HL-60/S4 (cell line): ENCODE data around the gene SLC16A1.
"Not testable (repeated sequence)": the region's sequence is repeated elsewhere in the genome, so short reads cannot be mapped to it uniquely, and the experiment has no call there.

ENCODE experiments used
- in situ Hi-C: fragments of 300-500 bp; cut with MboI; formaldehyde crosslinking; loops from 2 replicates; pipeline ENCODE4 v1.14.3; 2022; ENCODE audit warnings: low sequenced_read_pairs

Gene SLC16A1

GRCh38 chr1:112955773-112956543, at the start of gene SLC16A1:
Gene SLC16A1 (minus strand): TSS chr1:112956196. CDS start chr1:112929308, 26,888 bp downstream.
- in situ Hi-C loops = no loop called here

GRCh38 chr1:113003751-113004690, 48.0 kb upstream of the SLC16A1 start:
- in situ Hi-C loops = no loop called here

- in situ Hi-C loops = no loop called here
These were observed 46.3 kb upstream of the SLC16A1 start for GRCh38 chr1:113002297-113002696.

- in situ Hi-C loops = no loop called here
These were observed 42.7 kb upstream of the SLC16A1 start for GRCh38 chr1:112998592-112999235.

- in situ Hi-C loops = no loop called here
These were observed 41.8 kb upstream of the SLC16A1 start for GRCh38 chr1:112997781-112998180.

- in situ Hi-C loops = no loop called here
These were observed 39.9 kb upstream of the SLC16A1 start for GRCh38 chr1:112995890-112996289.

- in situ Hi-C loops = not testable (repeated sequence)
These were observed 39.0 kb upstream of the SLC16A1 start for GRCh38 chr1:112995021-112995420.

- in situ Hi-C loops = no loop called here
These were observed 36.8 kb upstream of the SLC16A1 start for GRCh38 chr1:112992780-112993179.

- in situ Hi-C loops = no loop called here
These were observed 35.6 kb upstream of the SLC16A1 start for GRCh38 chr1:112991402-112992120.

GRCh38 chr1:112990271-112990670, 34.3 kb upstream of the SLC16A1 start:
- in situ Hi-C loops = no loop called here

GRCh38 chr1:112988367-112988766, 32.4 kb upstream of the SLC16A1 start:
- in situ Hi-C loops = no loop called here

- in situ Hi-C loops = no loop called here
These were observed 29.1 kb upstream of the SLC16A1 start for GRCh38 chr1:112985123-112985522.

- in situ Hi-C loops = no loop called here
These were observed 27.6 kb upstream of the SLC16A1 start for GRCh38 chr1:112983537-112984131.

GRCh38 chr1:112982853-112983536, 27.0 kb upstream of the SLC16A1 start:
- in situ Hi-C loops = no loop called here

GRCh38 chr1:112982328-112982727, 26.3 kb upstream of the SLC16A1 start:
- in situ Hi-C loops = no loop called here

GRCh38 chr1:112981834-112982233, 25.8 kb upstream of the SLC16A1 start:
- in situ Hi-C loops = not testable (repeated sequence)

GRCh38 chr1:112981426-112981825, 25.4 kb upstream of the SLC16A1 start:
- in situ Hi-C loops = no loop called here

- in situ Hi-C loops = no loop called here
These were observed 19.3 kb upstream of the SLC16A1 start for GRCh38 chr1:112975336-112975735.

GRCh38 chr1:112974646-112975045, 18.6 kb upstream of the SLC16A1 start:
- in situ Hi-C loops = no loop called here

- in situ Hi-C loops = no loop called here
These were observed 17.8 kb upstream of the SLC16A1 start for GRCh38 chr1:112973788-112974187.
